ENCODE data around the gene WDR5.

The WDR5 gene

GRCh38 chr9:134204041-134204440, 68.2 kb downstream of the WDR5 start:
- no peak overlapping the region for H3K4me3 ChIP-seq (ENCODE audit: low read depth, low read length)
- TF ChIP-seq CTCF (IDR thresholded peaks at IDR 0.05; ENCODE audit: insufficient read depth, low read length, missing control alignments) = no peak
- ChIA-PET POLR2A (no interaction called here), CTCF (no interaction called here)
- DNase-seq (ENCODE audit: low read depth, low spot score) = no peak

GRCh38 chr9:134204991-134205578, 69.2 kb downstream of the WDR5 start:
- CTCF ChIA-PET = interaction anchor here (2.1 kb wide), 1 partner anchor 11 kb away, joined by 5 read pairs; no protein-coding TSS in a partner anchor
- no peak for DNase-seq (ENCODE audit: low read depth, low spot score)
- TF ChIP-seq CTCF (IDR thresholded peaks at IDR 0.05; ENCODE audit: insufficient read depth, low read length, missing control alignments) = no peak
- H3K4me3 ChIP-seq (ENCODE audit: low read depth, low read length) = no peak overlapping the region
- POLR2A ChIA-PET = no interaction called here

- POLR2A ChIA-PET = no interaction called here
- TF ChIP-seq CTCF (IDR thresholded peaks at IDR 0.05; ENCODE audit: insufficient read depth, low read length, missing control alignments) = no peak
- CTCF ChIA-PET = interaction anchor here (2.1 kb wide), 1 partner anchor 10 kb away, joined by 5 read pairs; no protein-coding TSS in a partner anchor
- no peak overlapping the region for H3K4me3 ChIP-seq (ENCODE audit: low read depth, low read length)
- DNase-seq (ENCODE audit: low read depth, low spot score) = no peak
These were observed 69.9 kb downstream of the WDR5 start for GRCh38 chr9:134205672-134206310.

- no peak overlapping the region for H3K4me3 ChIP-seq (ENCODE audit: low read depth, low read length)
- TF ChIP-seq CTCF (IDR thresholded peaks at IDR 0.05; ENCODE audit: insufficient read depth, low read length, missing control alignments) = no peak
- CTCF ChIA-PET = interaction anchor here (2.1 kb wide), 1 partner anchor 9 kb away, joined by 5 read pairs; no protein-coding TSS in a partner anchor
- POLR2A ChIA-PET = no interaction called here
- no peak for DNase-seq (ENCODE audit: low read depth, low spot score)
These were observed 70.7 kb downstream of the WDR5 start for GRCh38 chr9:134206311-134207300.

GRCh38 chr9:134208310-134208841, 72.5 kb downstream of the WDR5 start:
- no peak for TF ChIP-seq CTCF (IDR thresholded peaks at IDR 0.05; ENCODE audit: insufficient read depth, low read length, missing control alignments)
- POLR2A ChIA-PET = no interaction called here
- CTCF ChIA-PET = interaction anchor here (0.8 kb wide), 1 partner anchor 241 kb away, joined by 3 read pairs; no protein-coding TSS in a partner anchor
- no peak overlapping the region for H3K4me3 ChIP-seq (ENCODE audit: low read depth, low read length)
- no peak for DNase-seq (ENCODE audit: low read depth, low spot score)
